Measurements from ENCODE around the gene IFT74.

IFT74 gene

GRCh38 chr9:27059412-27059811 is 103.2 kb downstream of the IFT74 start:
- ChIA-PET POLR2A (no interaction called here), CTCF (no interaction called here)
- TF ChIP-seq FOXK2 (IDR thresholded peaks at IDR 0.05) = no peak
- TF ChIP-seq TARDBP (IDR thresholded peaks at IDR 0.05) = no peak
- no peak for TF ChIP-seq ARNT (IDR thresholded peaks at IDR 0.05)
- no peak for TF ChIP-seq ELF4 (IDR thresholded peaks at IDR 0.05)
- TF ChIP-seq SUZ12 (IDR thresholded peaks at IDR 0.05) = no peak
- no peak for TF ChIP-seq HDGF (IDR thresholded peaks at IDR 0.05; ENCODE audit: borderline replicate concordance)
- TF ChIP-seq LEF1 (IDR thresholded peaks at IDR 0.05; ENCODE audit: borderline replicate concordance) = no peak
- TF ChIP-seq, protein P1, sequence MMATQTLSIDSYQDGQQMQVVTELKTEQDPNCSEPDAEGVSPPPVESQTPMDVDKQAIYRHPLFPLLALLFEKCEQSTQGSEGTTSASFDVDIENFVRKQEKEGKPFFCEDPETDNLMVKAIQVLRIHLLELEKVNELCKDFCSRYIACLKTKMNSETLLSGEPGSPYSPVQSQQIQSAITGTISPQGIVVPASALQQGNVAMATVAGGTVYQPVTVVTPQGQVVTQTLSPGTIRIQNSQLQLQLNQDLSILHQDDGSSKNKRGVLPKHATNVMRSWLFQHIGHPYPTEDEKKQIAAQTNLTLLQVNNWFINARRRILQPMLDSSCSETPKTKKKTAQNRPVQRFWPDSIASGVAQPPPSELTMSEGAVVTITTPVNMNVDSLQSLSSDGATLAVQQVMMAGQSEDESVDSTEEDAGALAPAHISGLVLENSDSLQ (IDR thresholded peaks at IDR 0.05) = no peak
- TF ChIP-seq L3MBTL2 (conservative IDR thresholded peaks at IDR 0.05) = no peak
- no peak for TF ChIP-seq FOXA1 (IDR thresholded peaks at IDR 0.05)
- no peak for TF ChIP-seq BHLHE40 (IDR thresholded peaks at IDR 0.05; ENCODE audit: borderline replicate concordance)
- TF ChIP-seq ZNF384 (IDR thresholded peaks at IDR 0.05) = no peak
- no peak for TF ChIP-seq CTBP1 (IDR thresholded peaks at IDR 0.05; ENCODE audit: borderline replicate concordance)
- no peak for TF ChIP-seq SP1 (IDR thresholded peaks at IDR 0.05)
- DNase-seq (ENCODE audit: extremely low spot score) = no peak

DNA sequence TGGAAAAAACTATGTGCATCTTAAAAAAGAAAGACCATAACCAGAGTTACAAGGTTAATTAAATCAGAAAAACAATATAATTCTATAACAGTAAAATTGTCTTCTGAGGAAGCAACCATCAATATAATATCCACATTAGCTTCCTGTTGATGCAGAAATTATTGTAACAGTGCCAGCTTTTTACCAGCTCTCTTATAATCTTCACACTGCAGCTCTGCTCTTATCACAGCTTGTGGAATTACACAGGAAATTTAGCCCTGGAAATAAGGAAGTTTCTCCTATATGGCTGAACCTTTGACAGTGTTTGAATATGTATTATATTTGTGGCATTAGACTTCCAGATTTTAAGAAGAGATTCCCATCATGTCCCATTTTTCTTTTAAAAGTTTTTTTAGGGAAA is 103.7 kb downstream of the IFT74 start:
- CTCF ChIA-PET = no interaction called here

GRCh38 chr9:27065288-27065687 is 109.1 kb downstream of the IFT74 start:
- no peak for TF ChIP-seq L3MBTL2 (conservative IDR thresholded peaks at IDR 0.05)
- ChIA-PET CTCF (no interaction called here), POLR2A (no interaction called here)
- DNase-seq (ENCODE audit: extremely low spot score) = no peak

More for the DNA sequence above, 103.7 kb downstream of the IFT74 start:
- TF ChIP-seq NFRKB (IDR thresholded peaks at IDR 0.05) (no peak), FOXM1 (IDR thresholded peaks at IDR 0.05; ENCODE audit: borderline replicate concordance) (no peak), CTBP1 (IDR thresholded peaks at IDR 0.05; ENCODE audit: borderline replicate concordance) (no peak), ARNT (IDR thresholded peaks at IDR 0.05) (no peak), BHLHE40 (IDR thresholded peaks at IDR 0.05; ENCODE audit: borderline replicate concordance) (no peak), SUZ12 (IDR thresholded peaks at IDR 0.05) (no peak), ELF4 (IDR thresholded peaks at IDR 0.05) (no peak), FOXA1 (IDR thresholded peaks at IDR 0.05) (no peak), FOXK2 (IDR thresholded peaks at IDR 0.05) (no peak), ZNF384 (IDR thresholded peaks at IDR 0.05) (no peak), HDGF (IDR thresholded peaks at IDR 0.05; ENCODE audit: borderline replicate concordance) (no peak), L3MBTL2 (conservative IDR thresholded peaks at IDR 0.05) (no peak)
- TF ChIP-seq, protein P1 (IDR thresholded peaks at IDR 0.05) = no peak
- DNase-seq (ENCODE audit: extremely low spot score) = no peak
- POLR2A ChIA-PET = no interaction called here

DNA sequence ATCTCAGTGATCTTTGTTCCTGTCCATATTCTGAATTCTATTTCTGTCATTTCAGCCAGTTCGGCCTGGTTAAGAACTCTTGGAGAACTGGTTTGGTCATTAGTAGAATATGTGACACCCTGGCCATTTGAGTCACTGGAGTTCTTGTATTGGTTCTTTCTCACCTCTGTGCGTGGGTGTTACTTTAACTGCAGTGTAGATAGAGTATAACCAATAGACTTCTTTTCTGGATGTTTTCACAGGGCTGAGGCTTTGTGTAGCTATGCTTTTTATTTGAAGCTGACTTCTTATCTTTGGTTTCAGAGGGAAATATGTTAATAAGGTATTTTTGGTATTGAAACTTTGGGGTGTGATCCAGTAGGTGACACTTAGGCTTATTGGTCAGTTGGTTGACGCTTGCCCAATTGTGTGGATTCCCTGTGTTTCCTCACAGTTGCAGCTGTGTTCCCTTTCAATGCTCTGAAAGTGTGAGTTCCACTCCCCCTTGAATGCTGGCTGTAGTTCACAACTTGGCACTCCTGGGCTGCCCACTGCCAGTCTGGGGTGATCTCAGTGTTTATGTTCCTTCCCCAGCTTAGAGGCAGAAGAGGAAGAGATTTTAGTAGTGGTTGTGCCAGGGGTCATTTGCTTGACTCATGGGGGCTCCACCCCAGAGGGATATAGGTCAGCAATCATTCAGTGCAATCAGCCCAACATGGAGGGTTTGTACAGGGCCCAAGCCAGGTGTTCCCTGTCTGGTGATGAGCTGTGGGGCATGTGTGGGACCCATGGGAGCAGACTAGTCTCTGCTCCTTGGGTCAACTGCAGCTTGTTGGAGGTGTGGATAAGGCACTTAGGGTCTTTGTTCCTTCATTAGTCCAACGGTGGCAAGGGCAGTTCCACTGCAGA is 117.9 kb downstream of the IFT74 start:
- no peak for DNase-seq (ENCODE audit: extremely low spot score)
- ChIA-PET CTCF (no interaction called here), POLR2A (no interaction called here)
- TF ChIP-seq SUZ12 (IDR thresholded peaks at IDR 0.05) (no peak), TARDBP (IDR thresholded peaks at IDR 0.05) (no peak), ARNT (IDR thresholded peaks at IDR 0.05) (no peak), NFRKB (IDR thresholded peaks at IDR 0.05) (no peak), FOXM1 (IDR thresholded peaks at IDR 0.05; ENCODE audit: borderline replicate concordance) (no peak), FOXK2 (IDR thresholded peaks at IDR 0.05) (no peak), LEF1 (IDR thresholded peaks at IDR 0.05; ENCODE audit: borderline replicate concordance) (no peak), FOXA1 (IDR thresholded peaks at IDR 0.05) (no peak), ZNF384 (IDR thresholded peaks at IDR 0.05) (no peak), L3MBTL2 (conservative IDR thresholded peaks at IDR 0.05) (no peak), ELF4 (IDR thresholded peaks at IDR 0.05) (no peak), HDGF (IDR thresholded peaks at IDR 0.05; ENCODE audit: borderline replicate concordance) (no peak), SP1 (IDR thresholded peaks at IDR 0.05) (no peak), CTBP1 (IDR thresholded peaks at IDR 0.05; ENCODE audit: borderline replicate concordance) (no peak), BHLHE40 (IDR thresholded peaks at IDR 0.05; ENCODE audit: borderline replicate concordance) (no peak)
- TF ChIP-seq, protein P1 (IDR thresholded peaks at IDR 0.05) = no peak

- no peak for TF ChIP-seq ARNT (IDR thresholded peaks at IDR 0.05)
- TF ChIP-seq ELF4 (IDR thresholded peaks at IDR 0.05) = no peak
- CTCF ChIA-PET = no interaction called here
- DNase-seq (ENCODE audit: extremely low spot score) = no peak
- POLR2A ChIA-PET = no interaction called here
Observed at GRCh38 chr9:27078685-27079084, 122.5 kb downstream of the IFT74 start.

GRCh38 chr9:27085456-27085855 is 129.2 kb downstream of the IFT74 start:
- ChIA-PET CTCF (no interaction called here), POLR2A (no interaction called here)
- TF ChIP-seq BHLHE40 (IDR thresholded peaks at IDR 0.05; ENCODE audit: borderline replicate concordance) = no peak
- no peak for TF ChIP-seq L3MBTL2 (conservative IDR thresholded peaks at IDR 0.05)
- TF ChIP-seq FOXK2 (IDR thresholded peaks at IDR 0.05) = no peak
- TF ChIP-seq, protein P1 (IDR thresholded peaks at IDR 0.05) = no peak
- no peak for TF ChIP-seq SUZ12 (IDR thresholded peaks at IDR 0.05)
- TF ChIP-seq ARNT (IDR thresholded peaks at IDR 0.05) = no peak
- TF ChIP-seq ELF4 (IDR thresholded peaks at IDR 0.05) = no peak
- TF ChIP-seq SP1 (IDR thresholded peaks at IDR 0.05) = no peak
- DNase-seq (ENCODE audit: extremely low spot score) = no peak

Measured in HEK293T (cell line).